Spleen (tissue), 7 donors: Measurements from ENCODE around the gene PLOD1.

Source experiments
- CTCF ChIP-seq, 11 experiments: fragments of 200-600 bp in 7 of 11; fragments of 450-650 bp in 4 of 11; sonication (generic) in 4 of 11; IDR thresholded peaks in 8 of 11; conservative IDR thresholded peaks in 3 of 11; 1 replicate in 7 of 11; 2 replicates in 4 of 11; pipeline versions ENCODE4 v1.4.0 to v1.8.0; 2016 to 2021; ENCODE audit warnings: antibody characterized with exemption in 11 of 11, inconsistent platforms in 4 of 11, mild to moderate bottlenecking in 1 of 11
- POLR2A ChIP-seq, 3 donors: fragments of 450-650 bp; IDR thresholded peaks; one replicate each; pipeline ENCODE4 v1.5.1; 2017; ENCODE audit warnings: antibody characterized with exemption in 3 of 3, mild to moderate bottlenecking in 1 of 3
- donor health status: DM: no; HTN: no; CAD: no; lungs with moderate emphysema.
- donor health status: DM: no; HTN: no; CAD: no.
- donor health status: DM: no; HTN: no; CAD: no.

GRCh38 chr1:11927866-11928592 lies 6.5 kb upstream of the PLOD1 start:
- TF ChIP-seq POLR2A (IDR thresholded peaks at IDR 0.05) (no peak), CTCF (IDR thresholded peaks at IDR 0.05 in 8 of 11, conservative IDR thresholded peaks at IDR 0.05 in 3 of 11) (no peak)
